ENCODE measurements around the gene AGTRAP. TPM values are rescaled to one million over a fixed set of nuclear protein-coding genes. Genes with fewer than 3 reads are reported as not detected.

Gene AGTRAP
- total RNA-seq, 1 experiment from 2014 or later = 57.0 TPM

GRCh38 chr1:11761285-11761684 lies 25.3 kb downstream of the AGTRAP start:
- Histone ChIP-seq H3K36me3 (ENCODE audit: control insufficient read depth, insufficient read depth, low read length) (no peaks in the 10 kb centered on the region), H3K9me3 (ENCODE audit: control insufficient read depth, insufficient read depth, low read depth, low read length) (no peaks in the 10 kb centered on the region), H3K4me1 (ENCODE audit: control insufficient read depth, insufficient read depth, low read length) (no peaks in the 10 kb centered on the region), H3K27me3 (ENCODE audit: control insufficient read depth, insufficient read depth, low read length) (no peaks in the 10 kb centered on the region), H3K4me3 (ENCODE audit: low read depth in 2 of 2, low read length in 2 of 2) (no peak overlapping the region), H3K27ac (ENCODE audit: low read length) (no peak overlapping the region)
- no peak for TF ChIP-seq POLR2AphosphoS5 (IDR thresholded peaks at IDR 0.05; ENCODE audit: low read depth, low read length)
- no peak for TF ChIP-seq CTCF (IDR thresholded peaks at IDR 0.05)
- TF ChIP-seq SIN3A (IDR thresholded peaks at IDR 0.05; ENCODE audit: borderline replicate concordance, insufficient read depth, low read depth, low read length) = no peak
- TF ChIP-seq TCF7L2 (IDR thresholded peaks at IDR 0.05; ENCODE audit: low read depth, low read length) = no peak
- TF ChIP-seq REST (IDR thresholded peaks at IDR 0.05; ENCODE audit: insufficient read depth in 1 of 2, low read depth in 2 of 2, low read length in 1 of 2) = no peak
- DNase-seq (ENCODE audit: low read depth, low spot score) = no peak
- POLR2A ChIA-PET = no interaction called here
- intact Hi-C loops (cut with micrococcal nuclease; ENCODE audit: unreplicated experiment) (no loop called here), in situ Hi-C loops (cut with HindIII; ENCODE audit: low pct_unique_long_range_greater_than_20kb, low sequenced_read_pairs) (no loop called here)
- ATAC-seq = no peak
- BruUV-seq (replicated peaks) = no TSS peak
- CTCF ChIA-PET = no interaction called here

- BruUV-seq (replicated peaks) = no TSS peak
- Histone ChIP-seq H3K27ac (ENCODE audit: low read length) (no peak within 1 kb of the TSS), H3K4me1 (ENCODE audit: control insufficient read depth, insufficient read depth, low read length) (no peaks in the 10 kb centered on the region), H3K9me3 (ENCODE audit: control insufficient read depth, insufficient read depth, low read depth, low read length) (no peaks in the 10 kb centered on the region), H3K27me3 (ENCODE audit: control insufficient read depth, insufficient read depth, low read length) (no peaks in the 10 kb centered on the region), H3K4me3 (ENCODE audit: low read depth in 2 of 2, low read length in 2 of 2) (no peak within 1 kb of the TSS), H3K36me3 (ENCODE audit: control insufficient read depth, insufficient read depth, low read length) (no peaks in the 10 kb centered on the region)
- ATAC-seq (peak; percentile 31; the same call in 1 of the 2 replicates), DNase-seq (ENCODE audit: low read depth, low spot score) (no peak)
- TF ChIP-seq CTCF (IDR thresholded peaks at IDR 0.05) (no peak), TCF7L2 (IDR thresholded peaks at IDR 0.05; ENCODE audit: low read depth, low read length) (no peak), POLR2AphosphoS5 (IDR thresholded peaks at IDR 0.05; ENCODE audit: low read depth, low read length) (no peak), REST (IDR thresholded peaks at IDR 0.05; ENCODE audit: insufficient read depth in 1 of 2, low read depth in 2 of 2, low read length in 1 of 2) (no peak), SIN3A (IDR thresholded peaks at IDR 0.05; ENCODE audit: borderline replicate concordance, insufficient read depth, low read depth, low read length) (no peak)
- ChIA-PET POLR2A (interaction anchor here (0.8 kb wide), 1 partner anchor 146 kb away, joined by 3 read pairs; no protein-coding TSS in a partner anchor), CTCF (no interaction called here)
- in situ Hi-C loops (cut with HindIII; ENCODE audit: low pct_unique_long_range_greater_than_20kb, low sequenced_read_pairs) = no loop called here
- intact Hi-C loops (cut with micrococcal nuclease; ENCODE audit: unreplicated experiment) = no loop called here
Measured at GRCh38 chr1:11761988-11762406, 26.1 kb downstream of the AGTRAP start, which contains the start of gene C1orf167. TSS of gene C1orf167 (plus strand) at chr1:11762193. CDS start at chr1:11764401, 2,208 bp downstream.

Measured in Panc1 (cell line).